GM12878 (cell line): ENCODE data around the gene OR6X1. TPM values are rescaled to one million over a fixed set of nuclear protein-coding genes. Genes with fewer than 3 reads are reported as not detected.
"Not testable (repeated sequence)": the region's sequence is repeated elsewhere in the genome, so short reads cannot be mapped to it uniquely, and the experiment has no call there.

Experiments
- ATAC-seq: fragments of 200-7000 bp; cut with Tn5 transposase; 3 replicates; pipeline ENCODE4 v1.9.1; 2020; ENCODE audit warnings: mild to moderate bottlenecking, moderate library complexity
- BruUV-seq: library from RNA; stranded (reverse); fragments of 400-500 nt; replicated peaks from 2 replicates; lab custom pipeline; 2021; lab: Mats Ljungman, UMichigan
- CTCF ChIA-PET: fragments of 300-600 bp; sonication (Branson Sonifier 250); formaldehyde crosslinking; extraction: SDS; loops from one replicate; lab custom pipeline; 2021; ENCODE audit warnings: inconsistent platforms; lab: Yijun Ruan, JAX
- POLR2A ChIA-PET: fragments of 350-600 bp; formaldehyde crosslinking; extraction: SDS; loops from one replicate; lab custom pipeline; 2021; ENCODE audit warnings: inconsistent platforms; lab: Charles Lee
- RAD21 ChIA-PET: fragments of 300-600 bp; sonication (Branson Sonifier 250); formaldehyde crosslinking; loops from one replicate; lab custom pipeline; 2023; ENCODE audit warnings: antibody characterized with exemption; ENCODE audit not compliant: unreplicated experiment; lab: Charles Lee
- SMC1A ChIA-PET: fragments of 300-600 bp; sonication (Branson Sonifier 250); formaldehyde crosslinking; loops from one replicate; lab custom pipeline; 2023; ENCODE audit not compliant: unreplicated experiment, uncharacterized antibody; lab: Charles Lee
- DNase-seq: peaks from one replicate; pipeline ENCODE4 v3.0.0-alpha.2; 2011; ENCODE audit warnings: low read depth, low spot score
- FAIRE-seq: peaks from 3 replicates; lab custom pipeline; 2011; peaks lifted over from hg19 to GRCh38; lab: Jason Lieb, UNC
- H2AFZ ChIP-seq: 2 replicates; pipeline ENCODE4 v1.6.0; 2011; ENCODE audit warnings: low read depth, low read length, control low read depth; ENCODE audit not compliant: control insufficient read depth
- H3K27ac ChIP-seq: 2 replicates; pipeline ENCODE4 v1.5.1; 2011; ENCODE audit warnings: control low read depth; ENCODE audit not compliant: control insufficient read depth, insufficient read depth
- H3K27me3 ChIP-seq, 2 experiments: replicated peaks in 1 of 2; 2 replicates each; pipeline versions ENCODE4 v1.6.0 to v1.6.1; 2011; ENCODE audit warnings: low read length in 1 of 2; ENCODE audit not compliant: control insufficient read depth in 2 of 2, insufficient read depth in 2 of 2
- H3K36me3 ChIP-seq, 2 experiments: 2 replicates each; pipeline ENCODE4 v1.5.1; 2011; ENCODE audit warnings: low read length in 1 of 2; ENCODE audit not compliant: control insufficient read depth in 2 of 2, insufficient read depth in 2 of 2
- H3K4me1 ChIP-seq: 2 replicates; pipeline ENCODE4 v1.6.1; 2011; ENCODE audit warnings: mild to moderate bottlenecking, low read length, moderate library complexity, mixed read lengths; ENCODE audit not compliant: control insufficient read depth, insufficient read depth
- H3K4me2 ChIP-seq: 2 replicates; pipeline ENCODE4 v1.6.0; 2011; ENCODE audit warnings: control low read depth; ENCODE audit not compliant: control insufficient read depth, insufficient read depth
- H3K4me3 ChIP-seq: fragments of 200-600 bp; sonication (generic); 2 replicates; pipeline ENCODE4 v1.5.1; 2016
- H3K79me2 ChIP-seq: 2 replicates; pipeline ENCODE4 v1.6.0; 2011; ENCODE audit warnings: low read length; ENCODE audit not compliant: control insufficient read depth, insufficient read depth
- H3K9ac ChIP-seq: 2 replicates; pipeline ENCODE4 v1.8.0; 2011; ENCODE audit warnings: low read length, control low read depth, mixed read lengths; ENCODE audit not compliant: control insufficient read depth, insufficient read depth
- H3K9me3 ChIP-seq: replicated peaks from 3 replicates; pipeline ENCODE4 v1.5.1; 2011; ENCODE audit warnings: mild to moderate bottlenecking, low read length; ENCODE audit not compliant: control insufficient read depth, insufficient read depth
- H4K20me1 ChIP-seq: 2 replicates; pipeline ENCODE4 v1.6.0; 2011; ENCODE audit not compliant: control insufficient read depth, insufficient read depth
- DPF2 ChIP-seq: fragments of 450-650 bp; IDR thresholded peaks from 2 replicates; pipeline ENCODE4 v1.6.1; 2017; ENCODE audit warnings: mild to moderate bottlenecking
- JUNB ChIP-seq: IDR thresholded peaks from 2 replicates; pipeline ENCODE4 v1.6.1; 2016; ENCODE audit warnings: antibody characterized with exemption, mild to moderate bottlenecking
- RAD51 ChIP-seq: fragments of 450-650 bp; IDR thresholded peaks from 2 replicates; pipeline ENCODE4 v1.6.1; 2016; ENCODE audit warnings: moderate library complexity, mild to moderate bottlenecking, inconsistent platforms
- RUNX3 ChIP-seq: IDR thresholded peaks from 2 replicates; pipeline ENCODE4 v1.6.1; 2012; ENCODE audit warnings: low read length, inconsistent platforms
- TCF7 ChIP-seq: IDR thresholded peaks from 2 replicates; pipeline ENCODE4 v1.6.1; 2014; ENCODE audit warnings: antibody characterized with exemption, borderline replicate concordance
- WGBS: methylation state at CpG from one replicate; pipeline ENCODE4 v1.1.6; 2016; ENCODE audit warnings: low lambda C conversion rate; ENCODE audit not compliant: insufficient replicate concordance, insufficient coverage; ENCODE audit errors: missing lambda C conversion rate; 5-methylcytosine and 5-hydroxymethylcytosine counted together
- in situ Hi-C: fragments of 300-500 bp; cut with MboI; formaldehyde crosslinking; loops from 9 replicates; pipeline ENCODE4 v1.14.3; 2018; ENCODE audit warnings: mixed read lengths
- intact Hi-C: fragments of 100-400 bp; cut with micrococcal nuclease; formaldehyde crosslinking; loops from one replicate; pipeline ENCODE4 v1.14.2; 2022; ENCODE audit not compliant: unreplicated experiment
- polyA plus RNA-seq, 11 experiments: library from polyadenylated mRNA; depleted of rRNA in 4 of 11; unstranded in 6 of 11; stranded (reverse) in 5 of 11; fragments of >200 nt; fragmentation: Nextera tagmentation in 4 of 11; fragmentation: Illumina TruSeq in 1 of 11; extraction: Ambion mirVana in 4 of 11; extraction: Trizol in 1 of 11; gene quantifications; 1 replicate in 1 of 11; 2 replicates in 10 of 11; pipeline versions ENCODE4 v1.2.1 to v1.2.3, GENCODE V29; 2011 to 2016; ENCODE audit warnings: inconsistent platforms in 2 of 11, missing spikeins in 2 of 11, low read depth in 1 of 11
- total RNA-seq, 4 experiments: library from RNA; depleted of rRNA in 3 of 4; stranded (reverse); fragments of >200 nt in 3 of 4; fragmentation: Illumina TruSeq in 1 of 4; extraction: Trizol in 1 of 4; gene quantifications; 2 replicates each; pipeline versions ENCODE4 v1.2.1 to v1.2.3, GENCODE V29; 2013 to 2021
- TF ChIP-seq, protein P1 (sequence below): IDR thresholded peaks from 2 replicates; pipeline ENCODE4 v1.6.1; 2012; ENCODE audit warnings: mild to moderate bottlenecking, low read depth, low read length

Gene OR6X1
- total and polyA plus RNA-seq, 10 of the 15 experiments (the other 5 are each of a cell fraction or from before 2014, with no cell fraction given): not detected

DNA sequence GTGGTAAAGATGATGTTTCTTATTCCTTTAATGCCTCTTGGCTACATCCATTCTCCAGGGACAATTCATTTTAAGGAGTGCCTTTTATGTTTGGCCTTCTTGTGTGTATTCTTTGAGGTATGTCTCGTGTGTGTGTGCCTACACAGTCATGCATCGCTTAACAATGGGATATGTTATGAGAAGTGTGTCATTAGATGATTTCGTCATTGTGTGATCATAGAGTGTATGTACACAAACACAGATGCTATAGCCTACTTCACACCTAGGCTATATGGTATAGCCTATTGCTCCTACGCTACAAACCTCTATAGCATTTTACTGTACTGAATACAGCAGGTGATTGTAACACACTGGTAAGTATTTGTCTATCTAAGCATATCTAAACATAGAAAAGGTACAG is 35.8 kb downstream of the OR6X1 start (continued):
- TF ChIP-seq, protein P1, sequence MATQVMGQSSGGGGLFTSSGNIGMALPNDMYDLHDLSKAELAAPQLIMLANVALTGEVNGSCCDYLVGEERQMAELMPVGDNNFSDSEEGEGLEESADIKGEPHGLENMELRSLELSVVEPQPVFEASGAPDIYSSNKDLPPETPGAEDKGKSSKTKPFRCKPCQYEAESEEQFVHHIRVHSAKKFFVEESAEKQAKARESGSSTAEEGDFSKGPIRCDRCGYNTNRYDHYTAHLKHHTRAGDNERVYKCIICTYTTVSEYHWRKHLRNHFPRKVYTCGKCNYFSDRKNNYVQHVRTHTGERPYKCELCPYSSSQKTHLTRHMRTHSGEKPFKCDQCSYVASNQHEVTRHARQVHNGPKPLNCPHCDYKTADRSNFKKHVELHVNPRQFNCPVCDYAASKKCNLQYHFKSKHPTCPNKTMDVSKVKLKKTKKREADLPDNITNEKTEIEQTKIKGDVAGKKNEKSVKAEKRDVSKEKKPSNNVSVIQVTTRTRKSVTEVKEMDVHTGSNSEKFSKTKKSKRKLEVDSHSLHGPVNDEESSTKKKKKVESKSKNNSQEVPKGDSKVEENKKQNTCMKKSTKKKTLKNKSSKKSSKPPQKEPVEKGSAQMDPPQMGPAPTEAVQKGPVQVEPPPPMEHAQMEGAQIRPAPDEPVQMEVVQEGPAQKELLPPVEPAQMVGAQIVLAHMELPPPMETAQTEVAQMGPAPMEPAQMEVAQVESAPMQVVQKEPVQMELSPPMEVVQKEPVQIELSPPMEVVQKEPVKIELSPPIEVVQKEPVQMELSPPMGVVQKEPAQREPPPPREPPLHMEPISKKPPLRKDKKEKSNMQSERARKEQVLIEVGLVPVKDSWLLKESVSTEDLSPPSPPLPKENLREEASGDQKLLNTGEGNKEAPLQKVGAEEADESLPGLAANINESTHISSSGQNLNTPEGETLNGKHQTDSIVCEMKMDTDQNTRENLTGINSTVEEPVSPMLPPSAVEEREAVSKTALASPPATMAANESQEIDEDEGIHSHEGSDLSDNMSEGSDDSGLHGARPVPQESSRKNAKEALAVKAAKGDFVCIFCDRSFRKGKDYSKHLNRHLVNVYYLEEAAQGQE: no peak
- TF ChIP-seq RAD51: no peak

DNA sequence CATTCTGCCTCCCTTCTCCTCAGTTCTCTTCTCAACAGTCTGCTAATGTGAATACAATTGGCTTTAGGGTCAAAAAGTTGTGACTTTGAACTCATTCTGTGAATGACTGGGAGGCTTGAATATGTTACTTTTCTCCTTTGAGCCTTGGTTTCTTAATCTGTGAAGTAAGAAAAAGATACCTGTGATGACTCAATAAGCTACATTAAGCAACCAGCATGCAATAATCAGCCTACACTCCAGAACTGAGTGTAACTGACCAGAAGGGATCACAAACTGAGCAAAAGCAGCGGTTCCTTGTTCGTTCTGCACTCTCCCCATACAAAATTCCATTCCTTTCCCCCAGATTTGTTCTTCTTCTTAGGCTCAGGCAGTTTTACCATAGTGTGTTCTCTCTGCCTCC is 36.3 kb downstream of the OR6X1 start:
- ChIA-PET SMC1A (interaction anchor here (0.6 kb wide), 1 partner anchor 113 kb away, joined by 3 read pairs; no protein-coding TSS in a partner anchor), CTCF (interaction anchor here (1.4 to 8.1 kb wide), 3 partner anchors 9 to 138 kb away, joined by 4 to 82 read pairs (median 6); no protein-coding TSS in a partner anchor), POLR2A (no interaction called here), RAD21 (no interaction called here)
- ATAC-seq (peak; percentile 36), DNase-seq (no peak), FAIRE-seq (no peak)
- Histone ChIP-seq H3K9ac (no peak overlapping the region), H3K4me2 (no peak overlapping the region), H3K27me3 (no peaks in the 10 kb centered on the region), H3K4me3 (no peak overlapping the region), H3K27ac (no peak overlapping the region), H4K20me1 (no peaks in the 10 kb centered on the region), H2AFZ (no peak overlapping the region), H3K9me3 (no peaks in the 10 kb centered on the region), H3K4me1 (no peaks in the 10 kb centered on the region), H3K79me2 (no peaks in the 10 kb centered on the region), H3K36me3 (no peaks in the 10 kb centered on the region)
- intact Hi-C loops (no loop called here), in situ Hi-C loops (no loop called here)
- 6% methylated on average over 2 of the region's 2 CpGs for WGBS
- BruUV-seq: no TSS peak
- TF ChIP-seq RUNX3: 0 out of 2 replicates have a peak, but pooled peaks have one; percentile 19
- TF ChIP-seq JUNB: 0 out of 2 replicates have a peak, but pooled peaks have one; percentile 16
- 0 out of 2 replicates have a peak, but pooled peaks have one; percentile 25 for TF ChIP-seq TCF7
- TF ChIP-seq DPF2: no peak
- TF ChIP-seq, all 136 proteins: peak for 3

DNA sequence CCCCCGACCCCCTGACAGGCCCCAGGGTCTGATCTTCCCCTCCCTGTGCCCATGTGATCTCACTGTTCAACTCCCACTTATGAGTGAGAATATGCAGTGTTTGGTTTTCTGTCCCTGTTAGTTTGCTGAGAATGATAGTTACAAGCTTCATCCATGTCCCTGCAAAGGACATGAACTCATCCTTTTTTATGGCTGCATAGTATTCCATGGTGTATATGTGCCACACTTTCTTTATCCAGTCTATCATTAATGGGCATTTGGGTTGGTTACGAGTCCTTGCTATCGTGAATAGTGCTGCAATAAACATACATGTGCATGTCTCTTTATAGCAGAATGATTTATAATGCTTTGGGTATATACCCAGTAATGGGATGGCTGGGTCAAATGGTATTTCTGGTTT is 41.7 kb downstream of the OR6X1 start:
- intact Hi-C loops, H3K79me2 ChIP-seq, H2AFZ ChIP-seq, DNase-seq, FAIRE-seq, SMC1A ChIA-PET, H3K27me3 ChIP-seq, H3K4me2 ChIP-seq, BruUV-seq, H3K4me3 ChIP-seq, ATAC-seq, H3K9ac ChIP-seq, H3K36me3 ChIP-seq, RAD21 ChIA-PET, H3K27ac ChIP-seq, POLR2A ChIA-PET, H4K20me1 ChIP-seq, in situ Hi-C loops, H3K9me3 ChIP-seq, H3K4me1 ChIP-seq: not testable (repeated sequence)
- CTCF ChIA-PET: interaction anchor here (0.8 to 12.7 kb wide), 10 partner anchors 6 to 136 kb away, joined by 3 to 213 read pairs (median 6); no protein-coding TSS in a partner anchor
- WGBS: 17% methylated on average over 3 of the region's 3 CpGs
